ENCODE measurements around the gene LYRM4.

Gene LYRM4

DNA sequence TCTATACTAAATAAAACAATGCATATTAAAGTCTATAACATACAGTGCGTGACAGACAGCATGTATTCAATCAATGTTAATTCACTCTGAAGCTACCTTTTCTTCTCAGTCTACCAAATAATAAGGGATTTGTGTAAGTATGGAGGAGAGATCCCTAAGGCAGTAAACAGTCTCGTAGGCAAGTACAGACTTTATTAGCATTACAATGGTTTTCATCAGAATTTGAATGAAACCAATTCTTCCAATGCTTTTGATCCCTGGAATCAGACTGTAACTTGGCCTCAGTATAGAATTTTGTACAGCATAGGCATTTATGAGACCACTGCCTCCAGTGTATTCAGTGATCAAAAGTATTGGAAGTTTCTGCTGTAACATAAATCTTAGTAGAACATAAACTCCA is 19.5 kb downstream of the LYRM4 start:
- DNase-seq: no peak

GRCh38 chr6:5238336-5238735 is 22.4 kb downstream of the LYRM4 start:
- DNase-seq: no peak

DNA sequence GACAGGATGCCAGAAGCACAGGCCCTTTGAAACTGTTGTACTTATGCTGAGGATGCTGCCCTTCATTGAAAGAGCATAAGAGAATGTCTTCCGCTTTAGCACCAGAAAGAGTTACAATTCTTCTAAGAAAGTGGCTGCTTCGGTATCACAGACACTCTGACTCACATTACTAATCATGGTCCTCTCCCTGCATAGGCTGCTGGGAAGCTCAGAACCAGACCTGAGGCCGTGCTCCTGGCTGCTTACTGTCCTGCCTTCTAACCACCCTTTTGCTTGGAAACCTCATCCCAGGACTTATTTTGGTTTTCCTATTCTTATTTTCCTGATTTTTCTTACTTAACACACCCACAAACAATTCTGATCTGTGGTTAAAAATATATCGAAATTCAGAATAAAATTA is 22.9 kb downstream of the LYRM4 start:
- no peak for DNase-seq

- no peak for DNase-seq
These were observed 24.9 kb downstream of the LYRM4 start for GRCh38 chr6:5235830-5236229.

DNA sequence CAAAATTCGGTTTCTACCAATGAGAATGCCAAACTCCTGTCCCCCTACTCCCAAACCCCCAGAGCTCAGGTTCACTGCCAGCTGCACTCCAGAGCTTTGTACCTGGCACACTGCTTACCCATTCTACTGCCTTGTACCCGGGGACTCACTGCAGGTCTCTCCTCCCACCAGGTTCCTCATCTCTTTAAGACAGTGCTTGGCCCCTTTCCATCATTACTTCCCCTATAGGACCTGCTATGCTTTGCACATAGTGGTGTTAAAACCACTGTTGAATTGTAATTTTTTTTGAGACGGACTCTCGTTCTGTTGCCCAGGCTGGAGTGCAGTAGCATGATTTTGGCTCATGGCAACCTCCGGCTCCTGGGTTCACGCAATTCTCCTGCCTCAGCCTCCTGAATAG is 25.9 kb downstream of the LYRM4 start:
- DNase-seq: no peak

DNA sequence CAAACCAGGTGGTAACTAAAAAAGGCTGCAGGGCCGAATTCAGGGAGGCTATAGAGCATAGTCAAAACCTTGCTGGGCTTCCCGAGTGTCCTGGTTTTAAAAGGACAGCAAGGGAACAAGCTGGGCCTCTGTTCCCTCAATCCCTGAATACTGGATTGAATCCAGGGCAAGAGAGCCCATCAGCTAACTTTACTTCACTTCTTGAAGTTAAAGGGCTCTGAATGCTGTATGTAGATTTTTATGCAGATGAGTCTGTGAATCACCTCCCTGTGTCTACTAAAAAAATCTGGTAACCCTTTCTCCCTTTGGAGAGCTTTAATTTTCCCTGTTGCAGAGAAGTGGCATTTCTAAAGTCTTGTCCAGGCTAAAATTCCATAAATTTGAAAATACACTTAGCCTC is 29.5 kb downstream of the LYRM4 start:
- no peak for DNase-seq

GRCh38 chr6:5230081-5230480 is 30.7 kb downstream of the LYRM4 start:
- no peak for DNase-seq

GRCh38 chr6:5229356-5229755 is 31.4 kb downstream of the LYRM4 start:
- DNase-seq: no peak

DNA sequence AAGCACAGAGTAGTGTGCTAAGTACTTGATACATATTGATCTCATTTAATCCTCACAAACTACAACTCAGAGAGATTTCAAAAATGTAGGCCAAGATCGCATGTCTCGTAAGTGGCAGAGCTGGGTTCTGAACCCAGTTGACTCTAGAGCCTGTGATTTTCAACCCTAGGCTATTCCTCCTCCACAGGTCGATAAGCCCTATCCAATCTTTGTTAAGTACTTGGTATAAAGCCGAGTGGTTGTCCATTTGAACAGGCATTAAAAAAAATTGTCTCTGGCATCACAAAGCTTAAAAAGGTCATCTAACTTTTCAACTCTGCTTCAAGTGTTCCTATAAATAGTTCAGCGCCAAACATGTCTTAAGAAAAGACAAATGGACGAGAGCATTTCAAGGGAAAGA is 37.4 kb downstream of the LYRM4 start:
- DNase-seq: no peak

DNA sequence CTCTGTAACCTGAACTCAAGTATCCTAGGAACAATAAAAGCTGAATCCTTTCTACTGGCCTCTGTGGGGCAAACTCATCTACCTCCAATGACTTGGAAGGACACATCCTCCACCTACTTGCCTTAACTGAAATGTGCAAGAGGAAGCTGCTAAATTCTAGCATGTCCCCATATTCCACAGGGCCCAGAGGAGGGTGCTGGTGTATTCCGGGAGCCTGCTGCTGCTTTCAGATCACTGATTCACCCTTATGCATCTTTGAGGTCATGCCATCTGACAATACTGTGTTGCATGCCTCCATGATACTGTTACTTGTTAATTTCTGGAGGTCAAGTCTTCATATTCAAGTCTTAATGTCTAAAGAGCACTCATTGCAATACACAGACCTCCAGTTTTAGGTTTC is 40.3 kb downstream of the LYRM4 start:
- no peak for DNase-seq

DNA sequence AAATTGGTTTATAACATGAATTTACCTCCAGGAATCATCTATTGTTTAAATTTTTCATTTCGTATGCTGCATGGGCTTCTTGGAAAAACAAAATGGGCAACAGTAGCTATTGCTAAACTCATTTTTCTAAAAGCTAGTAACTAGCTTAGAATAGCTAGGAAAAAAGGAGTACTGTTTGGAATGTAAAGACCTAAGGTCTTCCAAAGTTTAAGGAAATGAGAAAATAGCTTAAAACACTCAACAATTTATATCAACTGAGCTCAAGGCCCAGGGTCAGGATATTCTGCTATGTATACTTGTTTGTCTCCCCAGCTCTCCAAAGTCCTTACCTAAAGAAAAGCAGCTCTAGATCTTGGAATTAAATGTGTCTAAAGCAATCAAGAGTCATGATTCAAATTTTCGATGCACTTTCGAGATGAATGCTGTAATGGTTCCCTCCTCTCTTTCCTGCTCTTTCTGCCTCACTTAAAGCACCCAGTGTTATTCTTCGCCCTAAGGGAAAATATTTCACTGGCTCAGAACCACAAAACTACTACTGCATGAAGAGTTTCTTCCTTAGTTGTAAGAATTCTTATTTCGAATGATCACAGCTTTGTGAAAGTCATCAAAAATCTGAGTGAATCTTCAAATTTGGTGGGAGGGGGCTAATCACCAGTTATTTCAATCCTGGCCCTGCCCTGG is 41.6 kb downstream of the LYRM4 start:
- no peak for DNase-seq

DNA sequence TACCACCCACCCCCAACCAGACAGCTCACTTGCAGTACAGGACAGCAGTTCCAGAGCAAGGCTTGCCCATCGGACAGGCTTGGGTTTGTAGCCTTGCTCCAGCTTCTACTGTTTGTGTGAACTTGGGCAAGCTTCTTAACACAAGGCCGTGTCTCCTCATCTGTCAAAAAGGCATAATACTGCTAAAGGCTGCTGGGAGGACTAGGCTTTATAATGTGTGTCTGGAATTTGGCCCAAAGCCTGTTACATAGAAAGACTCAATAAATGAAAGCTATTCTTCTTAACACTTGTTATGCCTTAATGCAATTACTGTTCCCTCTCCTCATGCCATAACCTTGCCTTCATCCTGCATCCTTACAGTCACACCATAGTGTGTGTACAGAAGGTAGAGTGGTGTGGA is 43.4 kb downstream of the LYRM4 start:
- DNase-seq: no peak

GRCh38 chr6:5215799-5216198 is 45.0 kb downstream of the LYRM4 start:
- DNase-seq: no peak

GRCh38 chr6:5215159-5215558 is 45.6 kb downstream of the LYRM4 start:
- no peak for DNase-seq

- peak; percentile 39 for DNase-seq
These were observed 46.1 kb downstream of the LYRM4 start for GRCh38 chr6:5214570-5215052.

GRCh38 chr6:5213836-5214235 is 46.9 kb downstream of the LYRM4 start:
- DNase-seq: no peak

- DNase-seq: no peak
These were observed 49.3 kb downstream of the LYRM4 start for GRCh38 chr6:5211492-5211891.

- DNase-seq: no peak
These were observed 52.2 kb downstream of the LYRM4 start for GRCh38 chr6:5208471-5208971.

- no peak for DNase-seq
These were observed 52.7 kb downstream of the LYRM4 start for GRCh38 chr6:5208057-5208456.

DNA sequence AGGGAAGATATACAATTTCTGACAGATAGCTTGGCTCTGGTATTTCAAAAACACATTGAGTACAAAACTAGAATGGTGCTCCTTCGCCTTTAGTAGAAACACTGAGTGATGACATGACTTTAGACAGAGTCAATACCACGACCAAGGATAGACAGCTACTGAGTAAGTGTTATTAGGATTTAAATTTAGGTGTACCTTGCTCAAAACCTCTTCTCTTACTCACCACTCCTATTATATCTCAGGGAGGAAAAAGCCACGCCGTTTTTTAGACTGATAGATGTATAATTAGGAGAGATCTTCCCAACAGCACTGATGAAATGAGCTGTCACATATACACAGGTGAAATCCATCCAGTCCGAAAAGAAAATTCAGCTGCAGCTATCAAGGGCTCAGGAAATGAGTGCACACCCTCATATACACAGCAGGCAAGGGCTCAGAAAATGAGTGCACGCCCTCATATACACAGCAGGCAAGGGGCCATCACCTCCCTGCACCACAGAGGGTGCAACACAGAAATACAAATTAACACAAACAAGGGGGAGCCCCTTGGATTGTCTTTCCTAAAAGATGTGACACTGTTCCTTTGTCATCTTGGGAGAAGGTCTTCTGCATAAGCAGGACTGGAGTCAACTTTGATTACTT is 53.7 kb downstream of the LYRM4 start:
- DNase-seq: no peak

DNA sequence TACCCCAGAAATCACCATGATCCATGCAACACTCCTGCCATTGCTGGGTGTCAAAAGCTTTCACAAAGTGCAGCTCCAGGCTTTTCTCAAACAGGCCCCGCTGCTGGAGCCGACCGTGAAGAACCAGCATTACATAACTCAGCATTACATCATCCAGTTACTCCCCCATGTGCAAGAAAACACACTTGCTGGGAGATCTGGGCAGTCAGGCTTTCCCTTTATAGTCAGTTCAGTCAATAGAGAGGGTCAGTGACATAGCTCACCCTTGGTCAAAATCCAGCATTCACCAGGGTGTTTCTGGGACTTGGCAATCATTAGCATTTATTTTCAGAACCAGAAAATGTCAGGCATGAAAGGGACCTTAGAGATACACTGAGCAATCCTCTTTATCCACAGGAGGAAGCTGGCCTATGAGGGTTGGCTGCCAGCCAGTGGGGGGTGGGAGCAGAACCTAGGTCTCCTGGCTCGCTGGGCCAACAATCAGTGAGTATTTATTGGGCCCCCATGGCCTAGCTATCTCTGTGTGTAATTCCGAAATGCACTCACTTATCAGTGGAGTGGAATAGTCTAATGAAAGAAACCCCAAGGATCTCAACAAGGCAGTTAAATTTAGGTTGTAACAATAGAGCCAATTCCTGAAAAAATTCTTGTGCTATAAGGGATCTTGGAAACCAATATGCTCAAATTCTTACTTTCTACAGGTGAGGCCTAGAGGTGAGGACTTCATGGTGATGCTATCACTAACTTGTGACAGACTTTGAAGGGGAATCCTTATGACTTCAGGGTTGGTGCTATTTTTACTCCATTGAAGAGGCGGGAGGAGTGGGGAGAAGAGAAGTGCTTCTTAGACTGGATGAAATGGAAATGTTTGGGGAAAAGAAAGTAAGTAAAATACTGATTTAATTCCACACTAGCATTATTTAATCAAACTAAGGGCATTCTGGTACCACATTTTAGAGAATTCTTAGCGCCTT is 54.6 kb downstream of the LYRM4 start:
- DNase-seq: peak; percentile 11

GRCh38 chr6:5205035-5205507 is 55.7 kb downstream of the LYRM4 start:
- no peak for DNase-seq

DNA sequence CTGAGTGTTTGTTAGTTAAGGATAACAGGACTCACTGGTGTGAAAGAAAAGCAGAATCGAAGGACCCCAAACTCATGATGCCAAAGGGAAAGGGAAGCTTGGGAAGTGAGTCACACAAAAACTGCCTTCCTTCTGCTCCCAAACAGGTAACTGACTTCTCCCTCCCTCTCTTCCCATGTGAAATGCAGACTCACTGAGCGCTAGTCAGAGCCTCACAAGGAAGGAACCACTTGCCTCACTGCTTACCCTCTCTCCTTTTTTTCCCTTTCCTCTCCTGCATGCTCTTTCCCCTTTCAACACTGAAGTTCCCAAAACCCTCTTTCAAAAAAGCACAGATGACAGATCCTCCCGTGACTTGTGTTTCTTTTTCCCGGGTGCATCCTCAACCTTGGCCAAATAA is 56.4 kb downstream of the LYRM4 start:
- no peak for DNase-seq
